Endodermal cell (in vitro differentiated cells): Measurements from ENCODE around the gene RIT2. TPM values are rescaled to one million over a fixed set of nuclear protein-coding genes. Genes with fewer than 3 reads are reported as not detected.

Experiments used
- DNase-seq: peaks from one replicate; pipeline ENCODE4 v3.0.0-alpha.2; 2017
- H3K27ac ChIP-seq: 2 replicates; pipeline ENCODE4 v1.5.1; 2013; ENCODE audit warnings: mild to moderate bottlenecking, low read depth, low read length, moderate library complexity
- H3K27me3 ChIP-seq: 2 replicates; pipeline ENCODE4 v1.6.1; 2013; ENCODE audit warnings: mild to moderate bottlenecking, low read length, moderate library complexity; ENCODE audit not compliant: insufficient read depth, control insufficient read depth, poor library complexity, severe bottlenecking
- H3K36me3 ChIP-seq: 2 replicates; pipeline ENCODE4 v1.7.0; 2013; ENCODE audit warnings: mild to moderate bottlenecking, low read length, moderate library complexity; ENCODE audit not compliant: control insufficient read depth, insufficient read depth
- H3K4me1 ChIP-seq: one replicate; pipeline ENCODE4 v1.7.0; 2013; ENCODE audit warnings: low read length; ENCODE audit not compliant: control insufficient read depth, insufficient read depth
- H3K4me3 ChIP-seq: 2 replicates; pipeline ENCODE4 v1.5.1; 2013; ENCODE audit warnings: mild to moderate bottlenecking, low read length, moderate library complexity
- H3K9ac ChIP-seq: 2 replicates; pipeline ENCODE4 v1.6.1; 2013; ENCODE audit warnings: mild to moderate bottlenecking, low read length, moderate library complexity; ENCODE audit not compliant: poor library complexity, severe bottlenecking; ENCODE audit errors: extremely low read depth
- H3K9me3 ChIP-seq: 2 replicates; pipeline ENCODE4 v1.6.1; 2013; ENCODE audit warnings: mild to moderate bottlenecking, low read length, moderate library complexity; ENCODE audit not compliant: control insufficient read depth
- H3K27ac Mint-ChIP-seq: 2 replicates; pipeline ENCODE4 v1.8.0; 2020; ENCODE audit warnings: mixed read lengths
- H3K27me3 Mint-ChIP-seq: 2 replicates; pipeline ENCODE4 v1.8.0; 2021; ENCODE audit warnings: mild to moderate bottlenecking, mixed read lengths; ENCODE audit not compliant: insufficient read depth
- H3K36me3 Mint-ChIP-seq: 2 replicates; pipeline ENCODE4 v1.8.0; 2020; ENCODE audit warnings: low read depth, mixed read lengths
- H3K4me1 Mint-ChIP-seq: 2 replicates; pipeline ENCODE4 v1.8.0; 2020; ENCODE audit warnings: mixed read lengths
- H3K4me3 Mint-ChIP-seq: 2 replicates; pipeline ENCODE4 v1.8.0; 2020; ENCODE audit warnings: mild to moderate bottlenecking, moderate library complexity, mixed read lengths
- H3K9me3 Mint-ChIP-seq: 2 replicates; pipeline ENCODE4 v1.8.0; 2020; ENCODE audit warnings: mild to moderate bottlenecking, mixed read lengths
- WGBS, 2 experiments: methylation state at CpG; one replicate each; pipeline versions ENCODE4 v1.1.5 to v1.1.7; 2013; ENCODE audit warnings: missing lambda C conversion rate in 2 of 2, mixed read lengths in 1 of 2; ENCODE audit not compliant: insufficient coverage in 1 of 2, insufficient read length in 1 of 2; 5-methylcytosine and 5-hydroxymethylcytosine counted together
- total RNA-seq, 2 donors: library from RNA; stranded (reverse); fragmentation: NEBNext Ultra II Directional in 1 of 2; extraction: Animal tissue kit (Norgen Biotek cat#: 25700) in 1 of 2; gene quantifications; 2 replicates in 1 of 2; 3 replicates in 1 of 2; pipeline ENCODE4 v1.2.1, GENCODE V29; 2021
- TF ChIP-seq, protein P1 (sequence below): fragments of 200-600 bp; sonication (generic); conservative IDR thresholded peaks from 2 replicates; pipeline ENCODE4 v1.5.0; 2021; ENCODE audit warnings: antibody characterized with exemption, mild to moderate bottlenecking

The RIT2 gene
- total RNA-seq, 2 donors from 2014 or later: 0.81 TPM; not detected in 1

- Mint-ChIP-seq H3K4me1 (no peaks in the 10 kb centered on the region), H3K4me3 (no peak overlapping the region), H3K36me3 (peaks cover 2% of the 10 kb centered on the region), H3K27ac (no peak overlapping the region), H3K9me3 (peaks cover 29% of the 10 kb centered on the region), H3K27me3 (no peaks in the 10 kb centered on the region)
- TF ChIP-seq, protein P1, sequence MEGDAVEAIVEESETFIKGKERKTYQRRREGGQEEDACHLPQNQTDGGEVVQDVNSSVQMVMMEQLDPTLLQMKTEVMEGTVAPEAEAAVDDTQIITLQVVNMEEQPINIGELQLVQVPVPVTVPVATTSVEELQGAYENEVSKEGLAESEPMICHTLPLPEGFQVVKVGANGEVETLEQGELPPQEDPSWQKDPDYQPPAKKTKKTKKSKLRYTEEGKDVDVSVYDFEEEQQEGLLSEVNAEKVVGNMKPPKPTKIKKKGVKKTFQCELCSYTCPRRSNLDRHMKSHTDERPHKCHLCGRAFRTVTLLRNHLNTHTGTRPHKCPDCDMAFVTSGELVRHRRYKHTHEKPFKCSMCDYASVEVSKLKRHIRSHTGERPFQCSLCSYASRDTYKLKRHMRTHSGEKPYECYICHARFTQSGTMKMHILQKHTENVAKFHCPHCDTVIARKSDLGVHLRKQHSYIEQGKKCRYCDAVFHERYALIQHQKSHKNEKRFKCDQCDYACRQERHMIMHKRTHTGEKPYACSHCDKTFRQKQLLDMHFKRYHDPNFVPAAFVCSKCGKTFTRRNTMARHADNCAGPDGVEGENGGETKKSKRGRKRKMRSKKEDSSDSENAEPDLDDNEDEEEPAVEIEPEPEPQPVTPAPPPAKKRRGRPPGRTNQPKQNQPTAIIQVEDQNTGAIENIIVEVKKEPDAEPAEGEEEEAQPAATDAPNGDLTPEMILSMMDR: no peak
- no peak overlapping the region for H3K9ac ChIP-seq
- H3K4me3 ChIP-seq: no peak overlapping the region
- H3K4me1 ChIP-seq: no peaks in the 10 kb centered on the region
- no peaks in the 10 kb centered on the region for H3K36me3 ChIP-seq
- no peak for DNase-seq
- H3K9me3 ChIP-seq: peaks cover 26% of the 10 kb centered on the region
- H3K27me3 ChIP-seq: no peaks in the 10 kb centered on the region
- no peak overlapping the region for H3K27ac ChIP-seq
Observed at GRCh38 chr18:43159926-43160325, 44.4 kb upstream of the RIT2 start.

DNA sequence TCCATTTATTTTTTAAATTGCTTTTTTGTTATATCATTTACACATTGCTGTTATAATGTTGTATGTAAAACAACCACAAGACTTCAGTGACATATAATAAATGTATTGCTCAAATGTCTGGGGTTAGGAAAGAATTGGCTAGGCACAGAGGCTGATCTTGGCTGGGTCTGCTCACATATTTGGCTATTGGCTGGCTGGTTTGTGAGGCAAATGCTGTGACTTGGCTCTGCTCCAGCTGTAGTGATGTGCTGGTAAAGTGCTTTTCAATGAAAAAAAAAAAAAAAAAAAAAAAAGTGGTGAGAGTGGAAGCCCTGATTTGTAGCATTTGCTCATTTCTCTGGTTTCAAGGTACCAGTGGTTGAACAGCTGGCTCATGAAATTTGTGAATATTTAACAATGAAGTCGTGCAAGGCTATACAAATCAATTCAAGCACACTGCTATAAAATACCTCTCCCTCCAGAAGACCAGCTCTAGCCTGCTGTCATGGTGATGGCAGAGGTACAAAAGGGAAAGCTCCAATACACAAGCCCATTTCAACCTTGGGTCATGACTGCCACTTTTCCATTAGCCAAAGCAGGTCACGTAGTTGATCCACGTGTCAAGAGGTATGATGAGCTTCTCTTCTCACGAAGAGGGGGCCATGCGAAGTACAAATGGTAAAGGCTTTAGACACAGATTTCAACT, 43.7 kb upstream of the RIT2 start:
- TF ChIP-seq, protein P1: no peak
- H3K36me3 Mint-ChIP-seq: peaks cover 2% of the 10 kb centered on the region
- Histone ChIP-seq H3K9me3 (peaks cover 19% of the 10 kb centered on the region), H3K27ac (no peak overlapping the region), H3K9ac (no peak overlapping the region), H3K36me3 (no peaks in the 10 kb centered on the region), H3K4me3 (no peak overlapping the region), H3K27me3 (no peaks in the 10 kb centered on the region), H3K4me1 (no peaks in the 10 kb centered on the region)
- 97 to 100% methylated on average over 2 to 5 of the region's 5 CpGs for WGBS, 2 experiments
- H3K27me3 Mint-ChIP-seq: no peaks in the 10 kb centered on the region
- H3K4me1 Mint-ChIP-seq: no peaks in the 10 kb centered on the region
- H3K9me3 Mint-ChIP-seq: peaks cover 25% of the 10 kb centered on the region
- H3K27ac Mint-ChIP-seq: no peak overlapping the region
- H3K4me3 Mint-ChIP-seq: no peak overlapping the region
- DNase-seq: no peak

GRCh38 chr18:43158381-43158780, 42.9 kb upstream of the RIT2 start:
- H3K4me3 Mint-ChIP-seq: no peak overlapping the region
- WGBS, 2 experiments: 91 to 95% methylated on average over 2 of the region's 2 CpGs

More at GRCh38 chr18:43158381-43158780, 42.9 kb upstream of the RIT2 start:
- Histone ChIP-seq H3K9me3 (peaks cover 10% of the 10 kb centered on the region), H3K4me3 (no peak overlapping the region), H3K27me3 (no peaks in the 10 kb centered on the region), H3K4me1 (no peaks in the 10 kb centered on the region), H3K27ac (no peak overlapping the region), H3K9ac (no peak overlapping the region), H3K36me3 (no peaks in the 10 kb centered on the region)
- Mint-ChIP-seq H3K27me3 (no peaks in the 10 kb centered on the region), H3K27ac (no peak overlapping the region), H3K4me1 (no peaks in the 10 kb centered on the region), H3K9me3 (peaks cover 17% of the 10 kb centered on the region), H3K36me3 (peaks cover 2% of the 10 kb centered on the region)
- no peak for DNase-seq
- TF ChIP-seq, protein P1: no peak
